IPS DF 6.9 (cell line): ENCODE data around the gene RGS6.

Source experiments
- DNase-seq: peaks from one replicate; pipeline ENCODE4 v3.0.0-alpha.2; 2013; ENCODE audit warnings: low read depth, low spot score
- H3K27ac ChIP-seq: one replicate; pipeline ENCODE4 v1.5.1; 2013; ENCODE audit warnings: low read length, control low read depth
- H3K27me3 ChIP-seq: 2 replicates; pipeline ENCODE4 v1.6.1; 2013; ENCODE audit warnings: mild to moderate bottlenecking, low read length; ENCODE audit not compliant: control insufficient read depth, insufficient read depth
- H3K36me3 ChIP-seq: 2 replicates; pipeline ENCODE4 v1.6.1; 2013; ENCODE audit warnings: low read length; ENCODE audit not compliant: control insufficient read depth, insufficient read depth
- H3K4me1 ChIP-seq: 2 replicates; pipeline ENCODE4 v1.6.1; 2013; ENCODE audit warnings: low read length; ENCODE audit not compliant: control insufficient read depth, insufficient read depth
- H3K4me3 ChIP-seq: 2 replicates; pipeline ENCODE4 v1.5.1; 2013; ENCODE audit warnings: mild to moderate bottlenecking, low read length
- H3K9me3 ChIP-seq: 2 replicates; pipeline ENCODE4 v1.6.1; 2013; ENCODE audit warnings: low read length, inconsistent platforms; ENCODE audit not compliant: control insufficient read depth, insufficient read depth
- WGBS: extraction: QIAGEN DNeasy Blood & Tissue Kit; methylation state at CpG from one replicate; pipeline ENCODE4 v1.1.7; 2013; ENCODE audit warnings: mixed read lengths, missing lambda C conversion rate; ENCODE audit not compliant: insufficient read length, insufficient coverage; 5-methylcytosine and 5-hydroxymethylcytosine counted together

Gene RGS6

DNA sequence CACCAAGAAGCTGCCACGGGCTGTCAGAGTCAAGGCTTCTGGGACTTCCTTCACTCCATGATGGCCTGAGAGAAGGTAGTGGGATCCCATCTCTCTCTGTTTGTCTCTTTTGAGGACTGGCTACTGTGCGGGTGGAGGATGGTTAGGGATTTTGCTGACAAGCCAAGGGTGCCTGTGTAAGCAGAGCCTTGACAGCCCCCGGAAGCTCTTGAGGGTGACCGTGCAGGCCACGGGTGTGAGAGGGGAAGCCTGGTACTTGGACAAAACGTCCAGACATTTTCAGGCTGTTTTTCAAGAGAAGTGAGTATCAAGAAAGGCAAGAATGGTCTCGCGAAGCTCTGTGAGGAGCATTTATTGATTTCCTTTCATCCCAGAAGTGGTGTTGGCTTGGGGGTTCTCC, 609.3 kb downstream of the RGS6 start:
- Histone ChIP-seq H3K9me3 (no peaks in the 10 kb centered on the region), H3K27me3 (no peaks in the 10 kb centered on the region), H3K27ac (no peak overlapping the region), H3K4me3 (no peak overlapping the region), H3K36me3 (no peaks in the 10 kb centered on the region), H3K4me1 (peaks cover 5% of the 10 kb centered on the region; the same call in 1 of the 2 replicates)
- DNase-seq = no peak
- no CpG with 5 or more reads among the region's 8 CpGs for WGBS

DNA sequence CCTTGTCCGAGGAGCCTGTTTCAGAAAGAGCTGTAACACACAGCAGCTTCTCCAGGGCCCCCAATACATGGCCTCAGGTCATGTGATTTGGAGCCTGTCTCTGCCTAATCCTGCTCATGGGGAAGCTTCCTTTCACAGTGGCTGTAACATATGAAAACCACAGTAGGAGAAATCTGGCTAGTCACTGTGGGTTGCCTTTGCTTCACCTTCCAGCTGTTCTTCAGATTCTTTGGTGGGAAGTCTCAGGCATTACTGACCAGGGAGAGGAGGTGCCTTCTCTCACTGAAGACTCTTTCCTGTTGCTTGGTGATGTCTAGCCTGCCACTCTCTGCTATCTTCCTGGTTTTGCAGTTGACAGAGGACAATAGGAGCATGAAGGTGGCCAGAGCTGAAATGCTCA, 611.1 kb downstream of the RGS6 start:
- H3K27ac ChIP-seq = no peak overlapping the region

DNA sequence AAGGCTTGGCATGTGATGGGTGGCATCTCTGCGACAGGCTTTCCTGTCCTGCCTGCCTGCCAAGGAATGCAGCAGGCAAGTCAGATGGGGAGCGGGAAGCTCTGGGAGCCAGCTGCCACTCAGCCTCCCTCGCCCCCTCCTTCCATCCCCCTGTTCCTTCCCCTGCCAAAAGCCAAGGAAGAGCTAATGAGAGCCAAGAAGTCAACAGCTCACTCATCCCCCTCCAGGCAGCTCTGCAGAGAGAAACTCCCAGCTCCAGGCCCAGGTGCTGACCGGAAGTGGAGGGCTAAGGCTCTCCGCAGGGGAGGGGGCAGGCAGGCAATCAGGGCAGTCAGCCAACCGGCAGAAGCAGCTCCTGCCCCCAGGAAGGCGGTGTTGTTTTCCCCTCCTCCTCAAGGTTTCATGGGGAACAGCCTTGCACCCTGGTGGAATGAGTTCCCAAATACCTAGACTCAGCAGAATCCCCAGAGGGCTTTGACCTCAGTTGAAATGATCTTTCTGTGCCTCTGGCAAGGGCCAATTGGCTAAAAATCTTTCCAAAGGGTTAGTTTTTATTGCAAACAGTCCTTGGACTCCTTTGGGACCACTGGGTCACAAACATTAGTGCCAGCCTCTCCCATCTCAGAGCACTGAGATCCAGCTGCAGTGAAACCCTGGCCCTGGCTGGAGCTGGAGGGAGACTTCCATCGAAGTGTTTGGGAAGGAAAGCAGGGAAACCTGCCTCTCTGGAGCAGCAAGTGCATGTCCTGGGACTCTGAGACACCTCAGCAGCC, 612.6 kb downstream of the RGS6 start:
- DNase-seq = no peak
- no peak overlapping the region for H3K27ac ChIP-seq

More for the DNA sequence above, 611.1 kb downstream of the RGS6 start:
- no CpG with 5 or more reads among the region's 1 CpG for WGBS
- Histone ChIP-seq H3K4me1 (peaks cover 5% of the 10 kb centered on the region; the same call in 1 of the 2 replicates), H3K4me3 (no peak overlapping the region), H3K27me3 (no peaks in the 10 kb centered on the region), H3K9me3 (no peaks in the 10 kb centered on the region), H3K36me3 (no peaks in the 10 kb centered on the region)
- no peak for DNase-seq

DNA sequence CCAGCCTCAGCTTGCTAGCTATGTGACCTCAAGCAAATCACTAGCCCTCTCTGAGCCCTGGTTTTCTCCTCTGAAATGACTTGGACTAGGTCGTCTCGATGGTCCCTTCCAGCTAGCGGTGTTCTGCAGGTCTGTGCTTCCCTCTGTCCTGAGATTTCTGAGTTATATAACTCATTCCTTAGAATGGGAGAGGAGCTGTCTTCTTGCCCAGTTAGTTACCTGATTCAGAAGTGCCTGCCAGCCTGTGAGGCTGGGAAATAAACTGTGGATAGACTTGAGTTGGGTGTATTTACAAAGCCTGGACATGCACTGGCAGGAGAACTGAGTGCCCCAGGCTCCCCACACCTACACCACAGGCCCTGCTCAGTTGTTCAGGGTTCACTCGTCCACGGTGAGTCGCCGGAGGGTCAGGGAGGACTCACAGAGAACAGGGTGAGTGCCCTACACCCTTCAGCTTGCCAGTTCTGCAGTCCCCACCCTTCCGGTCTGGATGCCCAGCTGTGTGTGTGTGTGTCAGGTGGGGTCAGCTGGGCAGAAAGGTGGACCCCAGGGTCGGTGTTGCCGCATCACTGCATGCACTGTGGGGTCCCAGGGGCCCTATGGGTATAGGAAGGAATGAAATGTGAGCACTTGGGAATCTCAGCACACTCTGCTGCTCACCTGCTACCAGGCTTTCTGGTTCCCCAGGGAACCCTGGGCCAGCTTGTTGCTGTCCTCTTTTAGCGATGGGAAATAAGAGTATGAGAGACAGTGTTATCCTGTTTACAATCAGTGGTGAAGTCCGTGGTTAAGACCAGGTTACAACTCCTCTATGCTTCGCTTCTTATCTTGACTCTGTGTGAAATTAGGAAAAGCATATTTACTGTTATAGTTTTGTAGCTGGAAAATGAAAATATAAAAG, 613.4 kb downstream of the RGS6 start:
- Histone ChIP-seq H3K27ac (no peak overlapping the region), H3K4me1 (peaks cover 5% of the 10 kb centered on the region; the same call in 1 of the 2 replicates), H3K36me3 (no peaks in the 10 kb centered on the region), H3K27me3 (no peaks in the 10 kb centered on the region), H3K4me3 (no peak overlapping the region), H3K9me3 (no peaks in the 10 kb centered on the region)
- WGBS = no CpG with 5 or more reads among the region's 13 CpGs
- no peak for DNase-seq

More for the DNA sequence above, 612.6 kb downstream of the RGS6 start:
- Histone ChIP-seq H3K27me3 (no peaks in the 10 kb centered on the region), H3K4me1 (peaks cover 5% of the 10 kb centered on the region; the same call in 1 of the 2 replicates), H3K4me3 (no peak overlapping the region), H3K36me3 (no peaks in the 10 kb centered on the region), H3K9me3 (no peaks in the 10 kb centered on the region)
- no CpG with 5 or more reads among the region's 8 CpGs for WGBS

DNA sequence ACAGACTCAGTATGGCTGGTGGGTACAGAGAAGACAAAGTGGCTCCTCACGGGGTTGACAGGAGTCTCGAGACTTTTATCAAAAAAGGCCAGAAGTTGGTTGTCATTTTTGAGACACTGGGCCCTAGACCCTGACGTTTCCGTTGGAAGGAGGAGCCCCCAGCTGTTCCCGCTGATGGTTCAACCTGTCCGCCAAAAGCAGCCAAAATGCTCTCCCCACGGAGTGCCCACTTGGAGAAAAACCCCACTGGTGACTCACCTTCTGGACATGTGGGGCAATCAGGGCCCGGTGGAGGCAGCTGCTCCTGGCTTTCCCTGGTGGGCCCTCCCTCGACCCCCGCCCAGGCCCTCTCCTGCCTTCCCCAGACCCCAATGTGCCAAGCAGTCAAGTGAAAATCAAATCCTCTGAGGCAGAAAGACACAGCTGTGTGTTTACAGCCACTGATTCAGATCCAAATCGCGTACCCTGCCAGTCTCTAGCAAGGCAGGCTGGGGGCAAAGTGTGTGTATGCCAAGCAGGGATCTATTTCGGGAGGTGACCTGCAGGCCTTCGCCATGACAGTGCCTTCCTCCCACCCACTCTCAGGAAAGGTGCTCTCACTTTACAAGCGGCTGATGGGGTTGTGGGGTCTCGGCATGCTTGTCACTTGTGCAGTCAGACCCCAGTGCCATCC, 614.3 kb downstream of the RGS6 start:
- H3K36me3 ChIP-seq = no peaks in the 10 kb centered on the region
- WGBS = no CpG with 5 or more reads among the region's 16 CpGs
- H3K4me3 ChIP-seq = no peak overlapping the region
- H3K9me3 ChIP-seq = no peaks in the 10 kb centered on the region
- peaks cover 5% of the 10 kb centered on the region; the same call in 1 of the 2 replicates for H3K4me1 ChIP-seq
- no peak overlapping the region for H3K27ac ChIP-seq
- no peak for DNase-seq
- H3K27me3 ChIP-seq = no peaks in the 10 kb centered on the region

DNA sequence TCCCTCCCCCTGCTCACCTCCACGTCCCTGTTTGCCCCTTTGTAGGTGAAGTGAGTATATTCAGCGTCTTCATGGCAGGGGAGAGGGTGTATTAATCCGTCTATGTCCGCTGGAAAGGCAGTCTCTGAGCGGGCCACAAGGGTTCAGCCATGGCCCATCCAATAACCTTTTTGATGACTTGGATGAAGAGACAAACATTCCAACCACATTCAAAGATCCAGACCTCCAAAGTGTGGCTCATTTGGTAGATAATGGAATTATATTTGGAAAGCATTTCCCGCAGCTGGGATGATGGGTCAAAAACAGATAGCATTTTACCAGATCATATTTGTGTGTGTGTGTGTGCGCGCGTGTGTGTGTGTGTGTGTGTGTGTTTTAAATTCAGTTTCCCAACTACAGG, 615.8 kb downstream of the RGS6 start:
- H3K27ac ChIP-seq = no peak overlapping the region
- peaks cover 5% of the 10 kb centered on the region; the same call in 1 of the 2 replicates for H3K4me1 ChIP-seq
- H3K27me3 ChIP-seq = no peaks in the 10 kb centered on the region
- DNase-seq = no peak
- H3K4me3 ChIP-seq = no peak overlapping the region
- H3K9me3 ChIP-seq = no peaks in the 10 kb centered on the region
- no CpG with 5 or more reads among the region's 9 CpGs for WGBS
- H3K36me3 ChIP-seq = no peaks in the 10 kb centered on the region

DNA sequence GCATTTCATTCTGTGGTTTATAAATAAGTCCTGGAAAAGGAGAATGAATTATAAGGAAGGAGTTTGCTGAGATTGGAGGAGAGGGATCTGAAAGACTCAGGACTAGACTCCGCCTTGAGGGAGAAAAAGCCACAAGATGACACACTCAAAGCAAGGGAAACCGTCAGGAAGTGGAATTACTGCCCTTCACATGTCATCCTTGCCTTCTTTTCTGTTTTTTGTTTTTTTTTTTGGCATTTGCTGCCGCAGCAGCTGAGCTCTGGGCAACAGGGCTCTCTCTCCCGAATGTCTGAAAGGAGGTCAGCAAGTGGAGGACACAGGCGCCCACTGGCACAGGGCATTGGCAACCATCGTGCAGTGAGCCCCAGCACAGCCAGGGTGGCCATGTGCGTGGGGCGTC, 616.8 kb downstream of the RGS6 start:
- WGBS = no CpG with 5 or more reads among the region's 8 CpGs
- DNase-seq = no peak
- Histone ChIP-seq H3K36me3 (no peaks in the 10 kb centered on the region), H3K9me3 (no peaks in the 10 kb centered on the region), H3K27me3 (no peaks in the 10 kb centered on the region), H3K4me1 (peaks cover 6% of the 10 kb centered on the region; the same call in 1 of the 2 replicates), H3K27ac (no peak overlapping the region), H3K4me3 (no peak overlapping the region)

DNA sequence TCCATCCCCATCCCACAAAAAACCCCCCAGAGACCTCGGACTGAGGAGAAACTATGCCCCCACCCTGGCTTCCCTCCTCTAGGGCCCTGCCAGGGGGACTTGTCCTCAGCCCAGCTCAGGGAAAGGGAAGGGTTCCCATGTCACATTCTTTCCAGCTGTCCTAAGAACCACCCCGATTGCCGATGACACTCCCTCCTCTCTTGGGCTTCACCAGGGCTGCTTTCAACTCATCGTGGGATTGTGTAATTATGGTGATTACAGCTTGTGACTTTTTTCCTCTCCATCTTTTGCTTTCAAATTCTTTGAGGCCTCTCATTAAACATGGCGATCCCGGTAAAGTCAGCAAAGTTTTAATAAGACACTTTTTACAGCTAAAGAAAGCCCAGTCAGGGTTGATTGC, 617.6 kb downstream of the RGS6 start:
- H3K27me3 ChIP-seq = no peaks in the 10 kb centered on the region
- no peaks in the 10 kb centered on the region for H3K36me3 ChIP-seq
- 0 out of 2 replicates have a peak, but pooled peaks cover 1% of the 10 kb centered on the region for H3K4me1 ChIP-seq
- no peak overlapping the region for H3K4me3 ChIP-seq
- no peak for DNase-seq
- H3K27ac ChIP-seq = no peak overlapping the region
- no peaks in the 10 kb centered on the region for H3K9me3 ChIP-seq
- WGBS = no CpG with 5 or more reads among the region's 6 CpGs

DNA sequence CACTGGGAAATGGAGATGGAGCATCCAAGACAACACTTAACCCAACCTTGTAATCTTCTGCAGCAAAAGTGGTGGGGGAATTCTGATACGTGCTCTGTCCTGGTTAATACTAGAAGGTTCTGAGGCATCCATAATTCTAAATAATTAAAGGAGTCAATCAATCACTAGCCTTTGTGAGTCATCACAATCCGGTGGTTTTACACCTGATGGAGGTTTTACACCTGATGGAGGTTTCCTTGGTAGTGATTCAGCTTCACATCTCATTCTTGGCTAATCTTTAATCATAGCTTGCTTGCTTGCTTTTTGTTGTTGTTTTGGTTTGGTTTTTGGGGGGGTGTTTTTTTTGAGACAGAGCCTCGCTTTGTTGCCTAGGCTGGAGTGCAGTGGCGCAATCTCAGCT, 618.3 kb downstream of the RGS6 start:
- H3K4me1 ChIP-seq = 0 out of 2 replicates have a peak, but pooled peaks cover 1% of the 10 kb centered on the region
- WGBS = no CpG with 5 or more reads among the region's 4 CpGs
- H3K4me3 ChIP-seq = no peak overlapping the region
- H3K27ac ChIP-seq = no peak overlapping the region
- no peak for DNase-seq
- no peaks in the 10 kb centered on the region for H3K27me3 ChIP-seq
- no peaks in the 10 kb centered on the region for H3K36me3 ChIP-seq
- no peaks in the 10 kb centered on the region for H3K9me3 ChIP-seq

DNA sequence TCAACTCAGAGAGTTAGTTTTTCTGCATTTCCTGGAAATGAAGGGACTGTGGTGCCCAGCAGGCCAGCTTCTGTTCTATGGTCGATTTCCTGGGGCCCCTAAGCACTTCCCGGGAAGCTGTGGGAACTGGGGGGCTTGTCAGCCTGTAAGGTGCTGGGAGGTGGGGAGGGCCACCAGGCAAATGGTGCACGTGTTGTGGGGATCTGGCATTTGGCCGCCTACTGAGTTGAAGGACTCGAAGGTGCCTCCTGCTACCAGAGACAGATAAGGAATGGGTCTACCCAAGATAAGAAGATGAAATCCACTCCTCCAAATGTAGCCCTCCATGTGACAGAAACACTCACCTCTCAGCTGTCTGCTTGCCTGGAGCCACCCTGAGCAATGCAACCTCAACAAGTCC, 620.0 kb downstream of the RGS6 start:
- H3K27ac ChIP-seq = no peak overlapping the region
- DNase-seq = no peak
- no CpG with 5 or more reads among the region's 5 CpGs for WGBS
- no peak overlapping the region for H3K4me3 ChIP-seq
- no peaks in the 10 kb centered on the region for H3K36me3 ChIP-seq
- 0 out of 2 replicates have a peak, but pooled peaks cover 1% of the 10 kb centered on the region for H3K4me1 ChIP-seq
- H3K27me3 ChIP-seq = no peaks in the 10 kb centered on the region
- H3K9me3 ChIP-seq = no peaks in the 10 kb centered on the region
